Transverse colon (tissue), 4 donors: ENCODE measurements around the gene MUC5B. TPM values are rescaled to one million over a fixed set of nuclear protein-coding genes. Genes with fewer than 3 reads are reported as not detected.

Source experiments
- DNase-seq: peaks from one replicate; pipeline ENCODE4 v3.0.0-alpha.2; 2019
- H3K27ac ChIP-seq, 4 donors: fragments of 200-600 bp; sonication (generic); 2 replicates each; pipeline ENCODE4 v1.5.1; 2016 to 2018; ENCODE audit warnings: inconsistent platforms in 4 of 4
- H3K27me3 ChIP-seq: fragments of 200-600 bp; sonication (generic); 2 replicates; pipeline ENCODE4 v1.5.1; 2017; ENCODE audit warnings: inconsistent platforms
- H3K36me3 ChIP-seq, 4 donors: fragments of 200-600 bp; sonication (generic); 2 replicates each; pipeline ENCODE4 v1.5.1; 2017 to 2019; ENCODE audit warnings: inconsistent platforms in 4 of 4
- H3K4me1 ChIP-seq, 4 donors: fragments of 200-600 bp; sonication (generic); 2 replicates each; pipeline ENCODE4 v1.5.1; 2017 to 2020; ENCODE audit warnings: inconsistent platforms in 4 of 4
- H3K4me3 ChIP-seq, 4 donors: fragments of 200-600 bp; sonication (generic); 1 replicate in 1 of 4; 2 replicates in 3 of 4; pipeline versions ENCODE4 v1.5.1 to v1.6.1; 2017 to 2019; ENCODE audit warnings: inconsistent platforms in 4 of 4
- H3K9me3 ChIP-seq, 2 donors: fragments of 200-600 bp; sonication (generic); 2 replicates each; pipeline ENCODE4 v1.5.1; 2017 to 2019; ENCODE audit warnings: inconsistent platforms in 2 of 2
- CTCF ChIP-seq, 5 experiments: fragments of 200-600 bp in 3 of 5; fragments of 450-650 bp in 2 of 5; sonication (generic) in 3 of 5; IDR thresholded peaks; 1 replicate in 2 of 5; 2 replicates in 3 of 5; pipeline ENCODE4 v1.5.1; 2016 to 2017; ENCODE audit warnings: antibody characterized with exemption in 5 of 5, inconsistent platforms in 3 of 5, mild to moderate bottlenecking in 2 of 5, moderate library complexity in 1 of 5
- EP300 ChIP-seq: sonication (generic); formaldehyde crosslinking; IDR thresholded peaks from one replicate; pipeline ENCODE4 v1.6.1; 2017; ENCODE audit warnings: antibody characterized with exemption, low read depth
- POLR2A ChIP-seq: fragments of 450-650 bp; IDR thresholded peaks from one replicate; pipeline ENCODE4 v1.6.1; 2016; ENCODE audit warnings: antibody characterized with exemption, mild to moderate bottlenecking, moderate library complexity
- POLR2AphosphoS5 ChIP-seq, 3 donors: sonication (generic); formaldehyde crosslinking; IDR thresholded peaks; one replicate each; pipeline ENCODE4 v1.6.1; 2016; ENCODE audit warnings: antibody characterized with exemption in 3 of 3
- WGBS, 2 donors: methylation state at CpG; one replicate each; pipeline ENCODE4 v1.1.5; 2018; ENCODE audit warnings: low coverage in 1 of 2; 5-methylcytosine and 5-hydroxymethylcytosine counted together
- in situ Hi-C, 4 donors: fragments of 200-750 bp; cut with MboI; loops; one replicate each; pipeline versions ENCODE4 v1.15.0 to v1.15.1; 2017; ENCODE audit warnings: low sequenced_read_pairs in 3 of 4, low pct_ligation_motif_present in 1 of 4, low pct_unique_long_range_greater_than_20kb in 1 of 4
- intact Hi-C: fragments of 100-400 bp; cut with DNase I; formaldehyde crosslinking; loops from one replicate; pipeline ENCODE4 v1.15.1; 2023; ENCODE audit warnings: low total_unique reads
- total RNA-seq, 4 donors: library from RNA; depleted of rRNA; stranded (reverse); fragments of >200 nt; gene quantifications; one replicate each; pipeline ENCODE4 v1.1.0, GENCODE V29; 2016

The MUC5B gene
- total RNA-seq, 4 donors from 2014 or later = 58.0 to 825 (median 85.6) TPM

GRCh38 chr11:1233351-1234053 lies 10.6 kb downstream of the MUC5B start:
- TF ChIP-seq POLR2A (peak; percentile 29), CTCF (IDR thresholded peaks at IDR 0.05) (peak in 4 of 5 experiments; percentile 15 to 81 (median 48)), EP300 (no peak), POLR2AphosphoS5 (IDR thresholded peaks at IDR 0.05) (no peak)
- H3K9me3 ChIP-seq = no peaks in the 10 kb centered on the region
- H3K4me1 ChIP-seq = peaks cover 7 to 63% (median 48%) of the 10 kb centered on the region in 4 donors
- peak; percentile 81 for DNase-seq
- H3K27ac ChIP-seq = peak overlapping the region; percentile 57 to 87 (median 82)
- no peaks in the 10 kb centered on the region for H3K27me3 ChIP-seq
- no peaks in the 10 kb centered on the region for H3K36me3 ChIP-seq
- no peak overlapping the region for H3K4me3 ChIP-seq
- 20 to 51% methylated on average over 1 to 16 of the region's 21 CpGs for WGBS, 2 donors
- in situ Hi-C loops (no loop called here), intact Hi-C loops (no loop called here)

- no peak overlapping the region for H3K4me3 ChIP-seq
- DNase-seq = peak; percentile 13
Measured at GRCh38 chr11:1234054-1234720, 11.3 kb downstream of the MUC5B start.

GRCh38 chr11:1234771-1235305 lies 12.0 kb downstream of the MUC5B start:
- Histone ChIP-seq H3K36me3 (no peaks in the 10 kb centered on the region), H3K4me1 (peaks cover 7 to 52% (median 39%) of the 10 kb centered on the region in 4 donors), H3K4me3 (no peak overlapping the region), H3K27ac (peak overlapping the region in 1 of 4 donors; percentile 10), H3K27me3 (no peaks in the 10 kb centered on the region), H3K9me3 (no peaks in the 10 kb centered on the region)
- peak; percentile 7 for DNase-seq
- intact Hi-C loops (no loop called here), in situ Hi-C loops (no loop called here)
- 83% methylated on average over 17 of the region's 23 CpGs; no CpG with 5 or more reads in 1 of the 2 donors for WGBS, 2 donors
- TF ChIP-seq CTCF (IDR thresholded peaks at IDR 0.05) (no peak), POLR2AphosphoS5 (IDR thresholded peaks at IDR 0.05) (no peak), POLR2A (no peak), EP300 (no peak)

More at GRCh38 chr11:1234054-1234720, 11.3 kb downstream of the MUC5B start:
- H3K9me3 ChIP-seq = no peaks in the 10 kb centered on the region
- 74% methylated on average over 19 of the region's 22 CpGs; no CpG with 5 or more reads in 1 of the 2 donors for WGBS, 2 donors
- peak overlapping the region; percentile 10 to 87 (median 82) for H3K27ac ChIP-seq
- H3K27me3 ChIP-seq = no peaks in the 10 kb centered on the region
- peaks cover 7 to 59% (median 44%) of the 10 kb centered on the region in 4 donors for H3K4me1 ChIP-seq
- H3K36me3 ChIP-seq = no peaks in the 10 kb centered on the region
- TF ChIP-seq POLR2AphosphoS5 (IDR thresholded peaks at IDR 0.05) (no peak), EP300 (no peak), CTCF (IDR thresholded peaks at IDR 0.05) (no peak), POLR2A (no peak)
- in situ Hi-C loops (no loop called here), intact Hi-C loops (no loop called here)

GRCh38 chr11:1235306-1235900 lies 12.5 kb downstream of the MUC5B start:
- Histone ChIP-seq H3K36me3 (no peaks in the 10 kb centered on the region), H3K27me3 (no peaks in the 10 kb centered on the region), H3K4me3 (no peak overlapping the region), H3K27ac (peak overlapping the region in 1 of 4 donors; percentile 81), H3K4me1 (peaks cover 7 to 47% (median 38%) of the 10 kb centered on the region in 4 donors), H3K9me3 (no peaks in the 10 kb centered on the region)
- 79 to 86% methylated on average over 9 to 23 of the region's 23 CpGs for WGBS, 2 donors
- in situ Hi-C loops = no loop called here
- intact Hi-C loops = no loop called here
- peak; percentile 7 for DNase-seq
- TF ChIP-seq POLR2A (no peak), CTCF (IDR thresholded peaks at IDR 0.05) (no peak), POLR2AphosphoS5 (IDR thresholded peaks at IDR 0.05) (no peak), EP300 (no peak)
